Mucosa of stomach (tissue), 1 donor: ENCODE results near the gene ATP8A2.

ENCODE experiments used
- H3K27me3 ChIP-seq: one replicate; pipeline ENCODE4 v1.7.0; 2013; ENCODE audit warnings: mild to moderate bottlenecking, low read length; ENCODE audit not compliant: control insufficient read depth, insufficient read depth
- H3K36me3 ChIP-seq: one replicate; pipeline ENCODE4 v1.7.0; 2013; ENCODE audit warnings: low read length; ENCODE audit not compliant: control insufficient read depth, insufficient read depth
- H3K4me1 ChIP-seq: one replicate; pipeline ENCODE4 v1.7.0; 2013; ENCODE audit warnings: mild to moderate bottlenecking, low read length; ENCODE audit not compliant: control insufficient read depth, insufficient read depth
- H3K4me3 ChIP-seq: one replicate; pipeline ENCODE4 v1.7.0; 2013; ENCODE audit warnings: low read length
- H3K9ac ChIP-seq: one replicate; pipeline ENCODE4 v1.7.0; 2013; ENCODE audit warnings: mild to moderate bottlenecking, low read length, moderate library complexity
- H3K9me3 ChIP-seq: one replicate; pipeline ENCODE4 v1.7.0; 2013; ENCODE audit warnings: mild to moderate bottlenecking, low read length, moderate library complexity; ENCODE audit not compliant: control insufficient read depth
- donor health status: Pancreatic carcinoma.

The ATP8A2 gene

DNA sequence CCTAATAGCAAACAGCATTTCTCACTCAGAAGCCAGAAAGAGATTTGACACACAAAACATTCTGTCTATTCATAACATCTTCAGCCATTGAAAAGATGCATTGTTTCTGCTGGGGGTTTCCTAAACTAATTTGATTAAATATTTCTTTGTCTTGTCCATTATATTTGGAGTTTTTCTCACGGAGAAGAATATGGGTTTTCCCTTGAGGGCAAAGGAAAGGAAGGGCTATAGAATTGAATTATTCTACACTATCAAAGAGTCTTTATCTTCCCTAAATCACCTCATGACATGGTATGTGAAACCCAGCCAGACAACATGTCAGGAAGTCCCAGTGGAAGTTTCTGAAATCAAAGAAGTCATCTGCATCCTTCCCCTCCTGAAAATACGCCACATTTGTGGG lies 493.6 kb downstream of the ATP8A2 start:
- no peak overlapping the region for H3K9ac ChIP-seq
- H3K9me3 ChIP-seq: no peaks in the 10 kb centered on the region
- no peaks in the 10 kb centered on the region for H3K27me3 ChIP-seq
- no peak overlapping the region for H3K4me3 ChIP-seq
- no peaks in the 10 kb centered on the region for H3K36me3 ChIP-seq
- peaks cover 3% of the 10 kb centered on the region for H3K4me1 ChIP-seq

DNA sequence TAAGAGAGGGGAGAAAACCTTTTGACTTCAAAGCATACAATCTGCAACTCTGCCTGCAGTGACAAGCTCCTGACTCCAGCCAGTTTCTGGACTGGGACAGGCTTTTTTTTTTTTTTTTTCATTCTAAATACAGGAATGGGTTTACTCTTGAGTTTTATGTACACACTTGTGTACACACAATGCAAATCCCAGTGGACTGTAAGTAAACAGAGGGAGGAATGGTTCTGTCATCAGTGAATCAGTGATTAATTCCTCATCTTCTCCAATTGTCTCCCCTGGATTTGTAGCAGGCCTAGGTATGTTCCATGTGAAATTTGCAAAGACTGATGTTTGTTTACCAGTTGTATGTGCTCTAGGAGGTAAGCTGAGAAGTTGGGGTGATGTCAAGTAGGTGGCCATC lies 495.3 kb downstream of the ATP8A2 start:
- Histone ChIP-seq H3K4me1 (no peaks in the 10 kb centered on the region), H3K9ac (no peak overlapping the region), H3K27me3 (no peaks in the 10 kb centered on the region), H3K9me3 (no peaks in the 10 kb centered on the region), H3K4me3 (no peak overlapping the region), H3K36me3 (no peaks in the 10 kb centered on the region)

DNA sequence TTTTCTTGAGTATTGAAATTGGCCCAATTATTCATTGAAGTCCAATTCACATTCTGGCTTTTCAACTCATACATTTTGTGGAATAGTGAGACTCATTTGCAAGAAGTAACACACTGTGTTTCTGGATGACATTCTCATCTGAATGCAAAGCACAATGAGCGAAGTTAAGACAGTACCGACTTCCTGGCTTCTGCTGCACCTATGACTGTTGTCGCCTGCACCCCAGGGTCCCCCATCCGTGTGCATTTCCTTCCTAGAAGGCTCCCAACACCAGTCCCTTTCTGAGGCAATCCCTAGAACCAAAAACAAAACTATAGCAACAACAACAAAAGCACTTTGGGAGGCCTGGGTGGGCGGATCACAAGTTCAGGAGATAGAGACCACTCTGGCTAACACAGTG lies 496.7 kb downstream of the ATP8A2 start:
- Histone ChIP-seq H3K36me3 (no peaks in the 10 kb centered on the region), H3K27me3 (no peaks in the 10 kb centered on the region), H3K9ac (no peak overlapping the region), H3K4me3 (no peak overlapping the region), H3K9me3 (no peaks in the 10 kb centered on the region), H3K4me1 (no peaks in the 10 kb centered on the region)

DNA sequence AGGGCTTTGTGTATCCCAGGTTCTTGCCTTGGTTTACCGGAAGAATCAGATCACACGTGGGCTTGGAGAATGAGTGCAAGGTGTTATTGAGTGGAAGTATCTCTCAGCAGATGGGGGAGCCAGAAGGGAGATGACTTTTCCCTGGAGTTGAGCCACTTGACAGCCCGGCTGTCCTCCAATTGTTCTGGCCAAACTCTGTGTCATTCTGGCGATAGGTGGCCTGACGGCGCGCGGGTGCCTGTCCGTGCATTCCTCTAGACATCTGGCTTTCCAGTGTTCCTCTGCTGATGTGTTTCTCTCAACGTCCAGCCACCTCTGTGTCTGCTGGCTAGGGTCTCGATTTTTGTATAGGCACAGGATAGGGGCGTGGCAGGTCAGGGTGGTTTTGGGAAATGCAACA lies 498.2 kb downstream of the ATP8A2 start:
- Histone ChIP-seq H3K27me3 (no peaks in the 10 kb centered on the region), H3K9me3 (no peaks in the 10 kb centered on the region), H3K9ac (no peak overlapping the region), H3K4me3 (no peak overlapping the region), H3K4me1 (no peaks in the 10 kb centered on the region), H3K36me3 (no peaks in the 10 kb centered on the region)

DNA sequence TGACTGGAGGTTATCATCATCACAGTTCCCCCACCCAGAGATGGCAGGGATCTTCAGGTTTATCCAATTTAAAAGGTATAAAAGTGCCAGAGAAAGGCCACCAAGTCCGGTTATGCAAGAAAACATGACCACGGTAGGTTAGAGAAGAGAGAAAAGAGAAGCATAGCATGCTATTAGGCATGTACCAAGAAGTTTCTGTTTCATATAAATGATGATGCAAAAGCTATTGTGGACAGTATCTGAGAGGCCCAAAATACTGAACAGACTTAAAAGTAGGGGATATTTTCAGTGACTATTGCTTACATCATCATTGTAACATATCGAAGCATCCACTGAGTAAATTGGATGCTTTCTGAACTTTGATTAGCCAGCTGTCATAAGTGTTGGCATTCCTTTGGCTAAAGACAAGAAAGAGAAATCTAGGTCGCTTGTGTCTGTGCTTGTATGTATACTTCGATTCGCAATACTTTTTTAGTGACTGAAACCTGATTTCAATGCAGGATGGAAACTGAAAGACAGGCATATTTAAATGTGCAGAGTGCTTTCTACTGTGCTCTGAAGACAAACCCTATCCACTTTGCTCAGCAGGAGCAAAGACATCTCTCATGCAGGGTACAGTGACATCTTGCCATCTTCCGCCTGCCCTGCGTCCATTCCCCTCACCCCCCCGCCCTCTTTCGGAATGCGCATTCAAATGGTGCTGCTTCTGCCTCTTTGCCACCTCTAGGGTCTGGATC lies 499.8 kb downstream of the ATP8A2 start:
- Histone ChIP-seq H3K4me1 (no peaks in the 10 kb centered on the region), H3K9me3 (no peaks in the 10 kb centered on the region), H3K36me3 (no peaks in the 10 kb centered on the region), H3K4me3 (no peak overlapping the region), H3K27me3 (no peaks in the 10 kb centered on the region), H3K9ac (no peak overlapping the region)

DNA sequence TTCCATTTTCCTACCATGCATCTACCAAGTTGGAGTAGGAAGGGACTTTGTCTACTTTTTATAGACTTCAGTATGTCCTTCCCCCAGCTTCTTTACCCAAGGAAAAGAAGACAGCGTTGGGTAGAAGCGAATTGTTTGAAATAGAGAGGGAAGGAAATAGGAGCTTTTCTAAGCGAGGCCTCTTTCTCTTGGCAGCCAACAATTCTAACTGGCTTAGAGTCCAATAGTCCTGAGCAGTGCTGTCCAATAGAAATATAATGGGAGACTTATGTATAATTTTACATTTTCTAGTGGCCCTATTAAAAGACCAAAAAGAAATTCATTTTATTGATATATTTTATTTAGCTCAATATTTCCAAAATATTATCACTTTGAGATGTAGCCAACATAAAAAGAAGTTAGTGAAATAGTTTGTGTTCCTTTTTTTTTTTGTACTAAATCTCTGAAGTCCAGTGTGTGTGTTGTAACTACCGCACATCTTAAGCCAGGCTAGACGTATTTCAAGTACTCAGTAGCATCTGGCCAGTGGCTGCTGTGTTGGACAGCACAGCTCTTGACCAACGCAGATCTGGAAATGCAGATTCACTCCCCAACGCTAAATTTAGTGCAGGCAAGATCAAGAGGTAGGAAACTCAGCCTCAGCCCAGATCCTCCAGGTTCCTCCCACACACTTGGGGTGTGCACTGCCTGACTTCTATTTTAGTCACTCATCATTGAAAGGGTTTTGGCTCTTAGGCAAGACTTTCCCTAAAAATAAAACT lies 500.9 kb downstream of the ATP8A2 start:
- Histone ChIP-seq H3K4me3 (no peak overlapping the region), H3K9ac (no peak overlapping the region), H3K4me1 (no peaks in the 10 kb centered on the region), H3K27me3 (no peaks in the 10 kb centered on the region), H3K9me3 (no peaks in the 10 kb centered on the region), H3K36me3 (no peaks in the 10 kb centered on the region)

DNA sequence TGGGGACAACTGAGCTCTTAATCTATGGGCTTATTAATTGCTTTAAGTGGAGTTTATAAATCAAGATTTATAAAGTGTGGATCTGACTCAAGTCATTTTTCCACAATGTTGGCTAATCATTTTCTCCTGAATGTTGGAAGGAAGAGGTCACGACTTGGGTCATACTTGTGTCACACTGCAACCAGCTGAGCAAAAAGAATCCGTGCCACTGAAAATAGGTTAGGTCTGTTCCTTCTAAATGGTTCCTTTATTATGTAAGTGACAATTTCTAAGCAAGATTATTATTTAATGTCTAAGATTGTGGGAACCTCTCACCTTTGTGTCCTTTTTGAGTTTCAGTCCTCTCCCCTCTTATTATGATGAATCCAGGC lies 501.5 kb downstream of the ATP8A2 start:
- Histone ChIP-seq H3K9me3 (no peaks in the 10 kb centered on the region), H3K36me3 (no peaks in the 10 kb centered on the region), H3K4me1 (no peaks in the 10 kb centered on the region), H3K9ac (no peak overlapping the region), H3K27me3 (no peaks in the 10 kb centered on the region), H3K4me3 (no peak overlapping the region)

DNA sequence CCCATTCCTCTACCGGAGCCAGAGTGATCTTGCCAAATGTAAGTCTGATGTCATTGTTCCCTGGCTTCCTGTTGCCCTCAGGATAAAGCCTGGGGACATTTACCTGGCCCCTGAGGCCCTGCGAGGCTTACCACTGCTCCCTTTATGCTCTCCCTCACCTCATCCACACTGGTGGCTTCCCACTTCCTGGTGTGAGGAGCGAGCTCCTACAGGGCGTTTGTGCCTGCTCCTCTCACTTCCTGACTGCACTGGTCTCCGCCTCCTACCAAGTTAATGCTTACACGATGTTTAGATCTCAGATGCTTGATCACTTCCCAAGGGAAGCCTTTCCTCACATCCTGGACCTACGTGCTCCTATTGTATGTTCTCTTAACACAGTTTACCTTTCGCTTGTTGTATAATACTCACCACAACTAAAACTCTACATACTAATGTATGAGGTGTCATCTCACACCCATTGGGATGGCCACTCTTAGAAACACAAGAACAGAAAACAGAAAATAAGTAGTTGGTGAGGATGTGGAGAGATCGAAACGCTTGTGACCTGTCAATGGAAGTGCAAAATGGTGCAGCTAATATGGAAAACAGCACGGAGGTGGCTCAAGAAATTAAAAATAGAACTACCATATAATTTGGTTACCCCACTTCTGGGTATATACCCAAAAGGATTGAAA lies 502.4 kb downstream of the ATP8A2 start:
- Histone ChIP-seq H3K36me3 (no peaks in the 10 kb centered on the region), H3K4me1 (no peaks in the 10 kb centered on the region), H3K9ac (no peak overlapping the region), H3K4me3 (no peak overlapping the region), H3K9me3 (no peaks in the 10 kb centered on the region), H3K27me3 (no peaks in the 10 kb centered on the region)

DNA sequence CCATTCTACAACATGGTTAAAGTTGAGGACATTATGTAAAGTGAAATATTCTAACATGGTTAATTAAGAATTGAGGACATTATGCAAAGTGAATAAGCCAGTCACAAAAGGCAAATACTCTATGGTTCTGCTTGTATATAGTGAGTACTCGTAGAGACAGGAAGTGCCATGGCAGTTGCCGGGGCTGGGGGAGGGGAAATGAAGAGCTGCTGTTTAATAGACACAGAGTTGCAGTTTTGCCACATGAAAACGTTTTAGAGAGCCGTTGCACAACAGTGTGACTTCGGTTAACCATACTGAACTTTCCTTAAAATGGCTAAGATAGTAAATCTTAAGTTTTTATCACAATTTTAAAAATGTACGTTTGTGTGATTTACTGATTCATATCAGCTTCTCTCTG lies 503.1 kb downstream of the ATP8A2 start:
- Histone ChIP-seq H3K9me3 (no peaks in the 10 kb centered on the region), H3K27me3 (no peaks in the 10 kb centered on the region), H3K36me3 (no peaks in the 10 kb centered on the region), H3K9ac (no peak overlapping the region), H3K4me1 (no peaks in the 10 kb centered on the region), H3K4me3 (no peak overlapping the region)

DNA sequence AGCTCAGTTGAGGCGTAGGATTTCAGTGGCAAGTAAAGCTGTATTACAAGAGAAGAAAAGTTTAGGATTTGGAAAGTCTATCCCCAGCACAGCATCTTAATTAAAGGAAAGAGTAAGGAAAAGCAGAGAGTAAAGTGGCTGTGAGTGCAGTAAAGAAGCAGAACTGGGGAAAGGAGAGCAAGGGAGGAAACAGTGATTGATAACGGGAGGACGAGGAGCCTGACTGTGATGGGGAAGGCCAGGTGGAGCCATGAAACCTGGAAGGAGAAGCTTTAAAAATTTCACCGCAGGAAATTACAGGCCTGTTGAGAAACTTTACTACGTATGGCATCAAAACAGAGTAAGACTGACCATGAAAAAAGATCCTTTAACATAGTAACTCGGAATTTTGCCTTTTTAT lies 504.5 kb downstream of the ATP8A2 start:
- Histone ChIP-seq H3K9ac (no peak overlapping the region), H3K27me3 (no peaks in the 10 kb centered on the region), H3K4me1 (no peaks in the 10 kb centered on the region), H3K36me3 (no peaks in the 10 kb centered on the region), H3K9me3 (no peaks in the 10 kb centered on the region), H3K4me3 (no peak overlapping the region)

DNA sequence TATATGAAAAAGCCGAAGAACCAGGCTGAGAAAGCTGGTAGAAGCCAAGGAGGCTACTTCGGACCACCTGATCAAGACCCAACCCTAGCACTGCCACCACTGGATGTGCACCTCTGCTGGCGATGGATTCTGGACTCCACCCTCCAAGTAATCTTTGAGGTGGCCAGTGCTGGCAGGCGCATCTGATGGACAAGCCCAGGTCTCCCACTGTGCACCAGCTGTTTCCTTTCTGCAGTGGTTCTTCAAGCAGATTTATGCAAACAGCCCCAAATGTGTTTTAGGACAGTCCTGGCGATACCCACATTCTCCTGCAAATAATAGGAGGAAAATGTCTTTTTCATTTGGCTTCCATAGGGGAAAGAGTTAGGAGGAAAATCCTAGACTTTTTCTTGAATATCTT lies 507.7 kb downstream of the ATP8A2 start:
- Histone ChIP-seq H3K36me3 (no peaks in the 10 kb centered on the region), H3K4me3 (no peak overlapping the region), H3K9ac (no peak overlapping the region), H3K9me3 (no peaks in the 10 kb centered on the region), H3K27me3 (no peaks in the 10 kb centered on the region), H3K4me1 (peaks cover 3% of the 10 kb centered on the region)

DNA sequence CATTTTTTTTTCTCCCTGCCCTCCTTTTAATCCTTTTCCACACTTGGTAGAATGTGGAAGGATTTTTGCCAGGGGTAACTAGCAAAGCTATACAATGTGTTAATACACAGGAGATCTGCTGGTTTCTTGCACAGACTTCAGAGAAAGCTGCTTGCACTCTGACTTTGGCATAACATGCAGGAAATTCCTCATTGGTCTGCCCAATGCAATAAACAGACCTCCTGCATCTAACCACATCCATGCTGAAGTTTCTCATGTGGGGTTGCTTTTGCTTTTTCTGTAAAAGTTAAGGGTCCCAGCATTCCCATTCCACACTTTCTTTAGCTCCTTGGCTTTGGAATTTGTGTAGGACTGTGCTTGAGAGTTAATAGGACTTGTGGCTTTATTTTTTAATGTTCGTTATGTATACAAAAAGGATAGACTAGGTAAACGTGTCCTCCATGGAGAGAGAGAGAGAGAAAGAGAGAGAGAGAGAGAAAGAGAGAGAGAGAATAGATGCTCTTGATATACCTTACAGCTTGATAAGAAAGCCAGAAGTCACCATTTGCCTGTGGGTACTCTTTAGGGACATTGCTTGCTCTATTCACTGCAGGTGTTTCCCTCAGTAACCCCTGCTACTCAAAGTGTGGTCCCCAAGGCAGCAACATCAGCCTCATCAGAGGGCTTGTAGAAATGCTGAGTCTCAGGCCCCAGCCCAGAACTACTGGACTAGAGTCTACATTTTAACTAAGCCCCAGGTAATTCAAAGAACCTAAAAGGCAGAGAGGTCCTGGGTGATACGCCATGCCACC lies 509.6 kb downstream of the ATP8A2 start:
- Histone ChIP-seq H3K9ac (no peak overlapping the region), H3K27me3 (no peaks in the 10 kb centered on the region), H3K4me3 (no peak overlapping the region), H3K36me3 (no peaks in the 10 kb centered on the region), H3K9me3 (no peaks in the 10 kb centered on the region), H3K4me1 (peaks cover 3% of the 10 kb centered on the region)
